Prostate gland (tissue), 2 donors: ENCODE data around the gene UPF3A. TPM values are rescaled to one million over a fixed set of nuclear protein-coding genes. Genes with fewer than 3 reads are reported as not detected.

Experiments
- DNase-seq: peaks from one replicate; pipeline ENCODE4 v3.0.0-alpha.2; 2019; ENCODE audit warnings: low spot score
- H3K27ac ChIP-seq, 2 donors: fragments of 200-600 bp; sonication (generic); 2 replicates each; pipeline ENCODE4 v1.5.1; 2017 to 2019
- H3K27me3 ChIP-seq: fragments of 200-600 bp; sonication (generic); replicated peaks from 2 replicates; pipeline ENCODE4 v1.5.1; 2019; ENCODE audit not compliant: insufficient read depth
- H3K36me3 ChIP-seq, 2 donors: fragments of 200-600 bp; sonication (generic); 1 replicate in 1 of 2; 2 replicates in 1 of 2; pipeline versions ENCODE4 v1.5.1 to v1.8.1; 2017 to 2019
- H3K4me1 ChIP-seq: fragments of 200-600 bp; sonication (generic); replicated peaks from 2 replicates; pipeline ENCODE4 v1.5.1; 2019
- H3K4me3 ChIP-seq, 2 donors: fragments of 200-600 bp; sonication (generic); 2 replicates each; pipeline ENCODE4 v1.5.1; 2017 to 2019
- H3K9me3 ChIP-seq: fragments of 200-600 bp; sonication (generic); 2 replicates; pipeline ENCODE4 v1.5.1; 2017
- CTCF ChIP-seq, 4 experiments: fragments of 200-600 bp in 2 of 4; fragments of 450-650 bp in 2 of 4; sonication (generic) in 2 of 4; IDR thresholded peaks; 1 replicate in 3 of 4; 2 replicates in 1 of 4; pipeline ENCODE4 v1.5.1; 2016 to 2019; ENCODE audit warnings: antibody characterized with exemption in 4 of 4, mild to moderate bottlenecking in 2 of 4, moderate library complexity in 2 of 4
- POLR2A ChIP-seq: fragments of 450-650 bp; IDR thresholded peaks from one replicate; pipeline ENCODE4 v1.6.1; 2016; ENCODE audit warnings: antibody characterized with exemption, mild to moderate bottlenecking
- POLR2AphosphoS5 ChIP-seq: sonication (generic); formaldehyde crosslinking; IDR thresholded peaks from one replicate; pipeline ENCODE4 v1.6.1; 2017; ENCODE audit warnings: antibody characterized with exemption
- WGBS: methylation state at CpG from one replicate; pipeline ENCODE4 v1.1.5; 2018; 5-methylcytosine and 5-hydroxymethylcytosine counted together
- intact Hi-C: fragments of 100-400 bp; cut with DNase I; formaldehyde crosslinking; loops from one replicate; pipeline ENCODE4 v1.14.2; 2022
- total RNA-seq, 2 donors: library from RNA; depleted of rRNA; stranded (reverse); fragments of >200 nt; gene quantifications; one replicate each; pipeline ENCODE4 v1.1.0, GENCODE V29; 2016

The UPF3A gene
- total RNA-seq, 2 donors from 2014 or later: 30.6 to 62.9 TPM

- H3K9me3 ChIP-seq: no peaks in the 10 kb centered on the region
- 57% methylated on average over 8 of the region's 8 CpGs for WGBS
- TF ChIP-seq POLR2A (no peak), POLR2AphosphoS5 (peak; percentile 44), CTCF (IDR thresholded peaks at IDR 0.05) (no peak)
- DNase-seq: peak; percentile 41
- intact Hi-C loops: no loop called here
- no peaks in the 10 kb centered on the region for H3K4me1 ChIP-seq
- H3K4me3 ChIP-seq: no peak overlapping the region
- no peak overlapping the region for H3K27ac ChIP-seq
- peaks cover 0 to 7% of the 10 kb centered on the region in 2 donors for H3K36me3 ChIP-seq
- no peaks in the 10 kb centered on the region for H3K27me3 ChIP-seq
These were observed 22.8 kb upstream of the UPF3A start for GRCh38 chr13:114258589-114258988.

- H3K27ac ChIP-seq: peak overlapping the region in 1 of 2 donors; percentile 6
- TF ChIP-seq CTCF (IDR thresholded peaks at IDR 0.05) (no peak), POLR2AphosphoS5 (no peak), POLR2A (no peak)
- WGBS: 58% methylated on average over 7 of the region's 7 CpGs
- no peaks in the 10 kb centered on the region for H3K4me1 ChIP-seq
- H3K9me3 ChIP-seq: no peaks in the 10 kb centered on the region
- no peak overlapping the region for H3K4me3 ChIP-seq
- H3K27me3 ChIP-seq: no peaks in the 10 kb centered on the region
- intact Hi-C loops: no loop called here
- peaks cover 0 to 15% of the 10 kb centered on the region in 2 donors for H3K36me3 ChIP-seq
- DNase-seq: no peak
These were observed 22.0 kb upstream of the UPF3A start for GRCh38 chr13:114259374-114259773.

GRCh38 chr13:114259974-114260373 is 21.4 kb upstream of the UPF3A start:
- peaks cover 0 to 15% of the 10 kb centered on the region in 2 donors for H3K36me3 ChIP-seq
- peak; percentile 59 for DNase-seq
- H3K9me3 ChIP-seq: no peaks in the 10 kb centered on the region
- H3K4me1 ChIP-seq: no peaks in the 10 kb centered on the region
- TF ChIP-seq CTCF (IDR thresholded peaks at IDR 0.05): no peak
- peak; percentile 79 for TF ChIP-seq POLR2AphosphoS5
- intact Hi-C loops: no loop called here
- H3K4me3 ChIP-seq: no peak overlapping the region
- H3K27me3 ChIP-seq: no peaks in the 10 kb centered on the region
- H3K27ac ChIP-seq: peak overlapping the region in 1 of 2 donors; percentile 6
- WGBS: 45% methylated on average over 4 of the region's 4 CpGs

- no peaks in the 10 kb centered on the region for H3K27me3 ChIP-seq
- DNase-seq: no peak
- no peaks in the 10 kb centered on the region for H3K4me1 ChIP-seq
- 87% methylated on average over 3 of the region's 3 CpGs for WGBS
- peaks cover 0 to 22% of the 10 kb centered on the region in 2 donors for H3K36me3 ChIP-seq
- no peaks in the 10 kb centered on the region for H3K9me3 ChIP-seq
- no peak for TF ChIP-seq POLR2A
- no peak for TF ChIP-seq POLR2AphosphoS5
- TF ChIP-seq CTCF (IDR thresholded peaks at IDR 0.05): no peak
- intact Hi-C loops: no loop called here
- H3K4me3 ChIP-seq: no peak overlapping the region
- no peak overlapping the region for H3K27ac ChIP-seq
These were observed 20.6 kb upstream of the UPF3A start for GRCh38 chr13:114260814-114261213.

- Histone ChIP-seq H3K4me1 (no peaks in the 10 kb centered on the region), H3K4me3 (no peak overlapping the region), H3K27ac (no peak overlapping the region), H3K9me3 (no peaks in the 10 kb centered on the region), H3K36me3 (peaks cover 0 to 28% of the 10 kb centered on the region in 2 donors), H3K27me3 (no peaks in the 10 kb centered on the region)
- WGBS: 47% methylated on average over 3 of the region's 3 CpGs
- TF ChIP-seq CTCF (IDR thresholded peaks at IDR 0.05) (no peak), POLR2A (no peak), POLR2AphosphoS5 (no peak)
- intact Hi-C loops: no loop called here
- DNase-seq: no peak
These were observed 20.0 kb upstream of the UPF3A start for GRCh38 chr13:114261328-114261965.
